IMR-90 (cell line): ENCODE measurements around the gene TNFSF9. TPM values are rescaled to one million over a fixed set of nuclear protein-coding genes. Genes with fewer than 3 reads are reported as not detected.

ENCODE experiments used
- ATAC-seq: fragments of 200-7000 bp; cut with Tn5 transposase; 2 replicates; pipeline ENCODE4 v1.9.1; 2020; ENCODE audit warnings: low read depth, mild to moderate bottlenecking, moderate library complexity
- BruUV-seq: library from RNA; stranded (reverse); fragments of 400-500 nt; replicated peaks from 2 replicates; lab custom pipeline; 2021; lab: Mats Ljungman, UMichigan
- CTCF ChIA-PET: fragments of 300-600 bp; formaldehyde crosslinking; extraction: SDS; loops from one replicate; lab custom pipeline; 2021; ENCODE audit warnings: antibody characterized with exemption; lab: Yijun Ruan, JAX
- POLR2A ChIA-PET: fragments of 300-600 bp; sonication (Branson Sonifier 250); formaldehyde crosslinking; loops from one replicate; lab custom pipeline; 2022; ENCODE audit warnings: antibody characterized with exemption; ENCODE audit not compliant: unreplicated experiment; lab: Charles Lee
- DNase-seq: peaks from one replicate; pipeline ENCODE4 v3.0.0; 2013
- H2AFZ ChIP-seq: replicated peaks from 2 replicates; pipeline ENCODE3; 2013; ENCODE audit warnings: low read length, mild to moderate bottlenecking; ENCODE audit not compliant: poor library complexity
- H2AK5ac ChIP-seq: 2 replicates; pipeline ENCODE4 v1.6.1; 2013; ENCODE audit warnings: low read depth, low read length, inconsistent platforms
- H2AK9ac ChIP-seq: replicated peaks from 2 replicates; pipeline ENCODE3; 2013; ENCODE audit warnings: mild to moderate bottlenecking, low read depth, low read length, moderate library complexity; ENCODE audit not compliant: poor library complexity
- H2BK120ac ChIP-seq: 2 replicates; pipeline ENCODE4 v1.6.1; 2013; ENCODE audit warnings: low read depth, low read length, inconsistent platforms
- H2BK15ac ChIP-seq: 3 replicates; pipeline ENCODE4 v1.6.1; 2013; ENCODE audit warnings: low read depth, low read length, inconsistent platforms
- H2BK20ac ChIP-seq: 2 replicates; pipeline ENCODE4 v1.6.1; 2013; ENCODE audit warnings: low read depth, mild to moderate bottlenecking, inconsistent platforms, low read length, moderate library complexity
- H2BK5ac ChIP-seq: 2 replicates; pipeline ENCODE4 v1.6.1; 2013; ENCODE audit warnings: mild to moderate bottlenecking, low read depth, low read length, inconsistent platforms; ENCODE audit not compliant: poor library complexity, severe bottlenecking
- H3K14ac ChIP-seq: replicated peaks from 2 replicates; pipeline ENCODE4 v1.6.1; 2013; ENCODE audit warnings: low read depth, low read length, inconsistent platforms
- H3K18ac ChIP-seq: 2 replicates; pipeline ENCODE4 v1.6.1; 2013; ENCODE audit warnings: low read depth, low read length, control low read depth
- H3K23ac ChIP-seq: 2 replicates; pipeline ENCODE4 v1.6.1; 2013; ENCODE audit warnings: low read depth, low read length, inconsistent platforms
- H3K27ac ChIP-seq: 2 replicates; pipeline ENCODE4 v1.5.1; 2013; ENCODE audit warnings: mild to moderate bottlenecking, control low read depth, low read length; ENCODE audit not compliant: insufficient read depth
- H3K27me3 ChIP-seq: 2 replicates; pipeline ENCODE4 v1.6.1; 2013; ENCODE audit warnings: low read length; ENCODE audit not compliant: control insufficient read depth, insufficient read depth
- H3K36me3 ChIP-seq: 2 replicates; pipeline ENCODE4 v1.6.1; 2013; ENCODE audit warnings: low read length, mixed read lengths; ENCODE audit not compliant: control insufficient read depth, insufficient read depth
- H3K4ac ChIP-seq: 2 replicates; pipeline ENCODE4 v1.6.1; 2013; ENCODE audit warnings: low read depth, low read length, inconsistent platforms
- H3K4me1 ChIP-seq: 2 replicates; pipeline ENCODE4 v1.6.1; 2013; ENCODE audit warnings: low read length, mixed read lengths; ENCODE audit not compliant: control insufficient read depth, insufficient read depth
- H3K4me2 ChIP-seq: 2 replicates; pipeline ENCODE4 v1.6.1; 2013; ENCODE audit warnings: low read depth, mild to moderate bottlenecking, control low read depth, low read length, moderate library complexity
- H3K4me3 ChIP-seq: 2 replicates; pipeline ENCODE4 v1.5.1; 2013; ENCODE audit warnings: low read depth, mild to moderate bottlenecking, control low read depth, low read length, moderate library complexity; ENCODE audit not compliant: insufficient read depth
- H3K56ac ChIP-seq: 2 replicates; pipeline ENCODE4 v1.6.1; 2013; ENCODE audit warnings: low read length, inconsistent platforms; ENCODE audit not compliant: insufficient read depth; ENCODE audit errors: extremely low read depth
- H3K79me1 ChIP-seq, 2 experiments: 2 replicates each; pipeline ENCODE4 v1.6.1; 2013; ENCODE audit warnings: low read length in 2 of 2, inconsistent platforms in 1 of 2, low read depth in 1 of 2
- H3K9ac ChIP-seq: 2 replicates; pipeline ENCODE4 v1.6.1; 2013; ENCODE audit warnings: low read depth, low read length, control low read depth
- H3K9me1 ChIP-seq: 2 replicates; pipeline ENCODE4 v1.6.1; 2013; ENCODE audit warnings: low read length, inconsistent platforms; ENCODE audit not compliant: insufficient read depth
- H3K9me3 ChIP-seq: 2 replicates; pipeline ENCODE4 v1.6.1; 2013; ENCODE audit warnings: low read length; ENCODE audit not compliant: control insufficient read depth, insufficient read depth
- H4K20me1 ChIP-seq: 2 replicates; pipeline ENCODE4 v1.6.1; 2013; ENCODE audit warnings: low read length, inconsistent platforms; ENCODE audit not compliant: insufficient read depth
- H4K5ac ChIP-seq: 2 replicates; pipeline ENCODE4 v1.6.1; 2013; ENCODE audit warnings: mild to moderate bottlenecking, low read depth, low read length, control low read depth
- H4K8ac ChIP-seq, 2 experiments: 2 replicates each; pipeline ENCODE4 v1.6.1; 2013; ENCODE audit warnings: low read depth in 2 of 2, low read length in 2 of 2, control low read depth in 1 of 2, inconsistent platforms in 1 of 2
- H4K91ac ChIP-seq: 2 replicates; pipeline ENCODE4 v1.6.1; 2013; ENCODE audit warnings: low read depth, low read length, inconsistent platforms; ENCODE audit not compliant: insufficient read depth
- BHLHE40 ChIP-seq: fragments of 150-350 bp; IDR thresholded peaks from 2 replicates; pipeline ENCODE4 v1.6.1; 2016; ENCODE audit warnings: mild to moderate bottlenecking, low read depth, low read length
- FOS ChIP-seq: fragments of 150-350 bp; IDR thresholded peaks from 2 replicates; pipeline ENCODE4 v1.6.1; 2016; ENCODE audit warnings: low read depth, low read length
- MAZ ChIP-seq: IDR thresholded peaks from 2 replicates; pipeline ENCODE4 v1.6.1; 2012; ENCODE audit warnings: low read depth, mild to moderate bottlenecking, low read length, improper control_type of control experiment, moderate library complexity, borderline replicate concordance
- MXI1 ChIP-seq: IDR thresholded peaks from 2 replicates; pipeline ENCODE4 v1.6.1; 2012; ENCODE audit warnings: low read depth, mild to moderate bottlenecking, low read length, moderate library complexity, borderline replicate concordance
- POLR2A ChIP-seq: IDR thresholded peaks from 2 replicates; pipeline ENCODE4 v1.6.1; 2012; ENCODE audit warnings: mild to moderate bottlenecking, low read depth, low read length
- RFX5 ChIP-seq: IDR thresholded peaks from 2 replicates; pipeline ENCODE4 v1.8.0; 2012; ENCODE audit warnings: low read depth, mild to moderate bottlenecking, low read length, moderate library complexity
- WGBS, 2 experiments: methylation state at CpG; one replicate each; pipeline versions ENCODE4 v1.1.5 to v1.1.7; 2013; ENCODE audit warnings: missing lambda C conversion rate in 2 of 2; ENCODE audit not compliant: insufficient read length in 1 of 2; ENCODE audit errors: extremely low coverage in 2 of 2; 5-methylcytosine and 5-hydroxymethylcytosine counted together
- dilution Hi-C: fragments of 300-500 bp; cut with HindIII; formaldehyde crosslinking; loops from one replicate; pipeline ENCODE4 v1.14.3; 2018; ENCODE audit warnings: low sequenced_read_pairs; ENCODE audit not compliant: unreplicated experiment
- in situ Hi-C: fragments of 300-500 bp; cut with MboI; formaldehyde crosslinking; loops from 3 replicates; pipeline ENCODE4 v1.14.3; 2019; ENCODE audit warnings: low sequenced_read_pairs, inconsistent platforms, mixed read lengths
- intact Hi-C: fragments of 100-400 bp; cut with micrococcal nuclease; formaldehyde crosslinking; loops from 2 replicates; pipeline ENCODE4 v1.10.0; 2022
- polyA plus RNA-seq, 3 experiments: library from polyadenylated mRNA; depleted of rRNA; stranded (reverse); fragments of >200 nt; gene quantifications; 2 replicates each; pipeline ENCODE4 v1.2.3, GENCODE V29; 2012; ENCODE audit warnings: low replicate concordance in 1 of 3
- total RNA-seq: library from RNA; depleted of rRNA; stranded (reverse); fragments of >200 nt; gene quantifications from 2 replicates; pipeline ENCODE4 v1.2.3, GENCODE V29; 2012
- TF ChIP-seq, protein P1 (sequence below): fragments of 150-350 bp; IDR thresholded peaks from 2 replicates; pipeline ENCODE4 v1.6.1; 2017; ENCODE audit warnings: mild to moderate bottlenecking, antibody characterized with exemption, low read length, low read depth
- TF ChIP-seq, protein P2 (sequence below): conservative IDR thresholded peaks from 2 replicates; pipeline ENCODE4 v1.5.1; 2012; ENCODE audit warnings: mild to moderate bottlenecking, low read depth, low read length, improper control_type of control experiment

Gene TNFSF9
- total and polyA plus RNA-seq, 2 of the 4 experiments (the other 2 are of a cell fraction) = 0.10 TPM; not detected in 1

DNA sequence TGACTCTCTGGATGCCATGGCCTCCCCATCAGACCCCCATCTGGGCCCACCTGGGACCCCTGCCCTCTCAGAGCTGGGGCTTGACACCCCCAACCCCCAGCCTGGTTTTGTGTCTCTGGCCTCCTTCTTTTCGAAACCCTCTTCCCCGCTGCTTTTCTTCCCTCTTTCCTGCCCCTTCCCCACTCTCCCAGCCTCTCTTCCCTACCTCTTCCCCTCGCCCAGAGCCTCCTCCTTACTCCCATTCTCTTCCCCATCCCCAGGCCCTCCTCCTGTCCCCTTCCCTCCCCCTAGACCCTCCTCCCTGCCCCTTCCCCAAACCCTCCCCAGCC, 2.1 kb downstream of the TNFSF9 start:
- H4K8ac ChIP-seq = no peak overlapping the region
- no peak overlapping the region for H3K9ac ChIP-seq
- 0 out of 2 replicates have a peak, but pooled peaks cover 2% of the 10 kb centered on the region for H3K9me3 ChIP-seq
- no peak overlapping the region for H2AK5ac ChIP-seq
- peaks cover 15% of the 10 kb centered on the region; the same call in 1 of the 2 replicates for H3K27me3 ChIP-seq
- H3K56ac ChIP-seq = no peak overlapping the region
- intact Hi-C loops (loop anchor here (5.0 kb wide), 1 partner anchor 204 kb away; the partner anchor contains the start of genes GPR108 and TRIP10), in situ Hi-C loops (no loop called here), dilution Hi-C loops (no loop called here)
- H3K4me3 ChIP-seq = no peak overlapping the region
- H3K4ac ChIP-seq = no peak overlapping the region
- no peaks in the 10 kb centered on the region for H4K20me1 ChIP-seq
- no peak overlapping the region for H2AFZ ChIP-seq
- TF ChIP-seq POLR2A = no peak
- no peak for TF ChIP-seq FOS
- no peak for TF ChIP-seq BHLHE40
- TF ChIP-seq MAZ = no peak
- TF ChIP-seq, protein P1, sequence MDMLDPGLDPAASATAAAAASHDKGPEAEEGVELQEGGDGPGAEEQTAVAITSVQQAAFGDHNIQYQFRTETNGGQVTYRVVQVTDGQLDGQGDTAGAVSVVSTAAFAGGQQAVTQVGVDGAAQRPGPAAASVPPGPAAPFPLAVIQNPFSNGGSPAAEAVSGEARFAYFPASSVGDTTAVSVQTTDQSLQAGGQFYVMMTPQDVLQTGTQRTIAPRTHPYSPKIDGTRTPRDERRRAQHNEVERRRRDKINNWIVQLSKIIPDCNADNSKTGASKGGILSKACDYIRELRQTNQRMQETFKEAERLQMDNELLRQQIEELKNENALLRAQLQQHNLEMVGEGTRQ = no peak
- TF ChIP-seq RFX5 = no peak
- TF ChIP-seq, protein P2, sequence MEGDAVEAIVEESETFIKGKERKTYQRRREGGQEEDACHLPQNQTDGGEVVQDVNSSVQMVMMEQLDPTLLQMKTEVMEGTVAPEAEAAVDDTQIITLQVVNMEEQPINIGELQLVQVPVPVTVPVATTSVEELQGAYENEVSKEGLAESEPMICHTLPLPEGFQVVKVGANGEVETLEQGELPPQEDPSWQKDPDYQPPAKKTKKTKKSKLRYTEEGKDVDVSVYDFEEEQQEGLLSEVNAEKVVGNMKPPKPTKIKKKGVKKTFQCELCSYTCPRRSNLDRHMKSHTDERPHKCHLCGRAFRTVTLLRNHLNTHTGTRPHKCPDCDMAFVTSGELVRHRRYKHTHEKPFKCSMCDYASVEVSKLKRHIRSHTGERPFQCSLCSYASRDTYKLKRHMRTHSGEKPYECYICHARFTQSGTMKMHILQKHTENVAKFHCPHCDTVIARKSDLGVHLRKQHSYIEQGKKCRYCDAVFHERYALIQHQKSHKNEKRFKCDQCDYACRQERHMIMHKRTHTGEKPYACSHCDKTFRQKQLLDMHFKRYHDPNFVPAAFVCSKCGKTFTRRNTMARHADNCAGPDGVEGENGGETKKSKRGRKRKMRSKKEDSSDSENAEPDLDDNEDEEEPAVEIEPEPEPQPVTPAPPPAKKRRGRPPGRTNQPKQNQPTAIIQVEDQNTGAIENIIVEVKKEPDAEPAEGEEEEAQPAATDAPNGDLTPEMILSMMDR = no peak
- TF ChIP-seq MXI1 = no peak
- no peak overlapping the region for H3K18ac ChIP-seq
- H4K91ac ChIP-seq = no peak overlapping the region
- no peaks in the 10 kb centered on the region for H3K9me1 ChIP-seq
- no TSS peak for BruUV-seq
- no peak overlapping the region for H2BK20ac ChIP-seq
- H3K79me1 ChIP-seq = no peaks in the 10 kb centered on the region
- POLR2A ChIA-PET = no interaction called here
- CTCF ChIA-PET = no interaction called here
- no peak overlapping the region for H2BK120ac ChIP-seq
- no peak overlapping the region for H2AK9ac ChIP-seq
- H3K27ac ChIP-seq = no peak overlapping the region
- H2BK15ac ChIP-seq = no peak overlapping the region
- no peak for DNase-seq
- no peak overlapping the region for H3K23ac ChIP-seq
- H2BK5ac ChIP-seq = no peak overlapping the region
- H3K4me2 ChIP-seq = no peak overlapping the region
- no peaks in the 10 kb centered on the region for H3K4me1 ChIP-seq
- H4K5ac ChIP-seq = no peak overlapping the region
- no peak for ATAC-seq
- WGBS, 2 experiments = no CpG with 5 or more reads among the region's 3 CpGs
- no peak overlapping the region for H3K14ac ChIP-seq
- no peaks in the 10 kb centered on the region for H3K36me3 ChIP-seq
